GM12891 (cell line): ENCODE data around the gene PRR27.
"Not testable (repeated sequence)": the region's sequence is repeated elsewhere in the genome, so short reads cannot be mapped to it uniquely, and the experiment has no call there.

Experiments
- POLR2A ChIP-seq: IDR thresholded peaks from 2 replicates; pipeline ENCODE4 v1.6.1; 2011; ENCODE audit warnings: low read depth, low read length, control low read depth
- POLR2AphosphoS5 ChIP-seq: IDR thresholded peaks from 2 replicates; pipeline ENCODE4 v1.6.1; 2011; ENCODE audit warnings: low read depth, low read length, control low read depth
- POU2F2 ChIP-seq: IDR thresholded peaks from 2 replicates; pipeline ENCODE4 v1.6.1; 2011; ENCODE audit warnings: low read depth, mild to moderate bottlenecking, control low read depth, low read length, moderate library complexity
- SPI1 ChIP-seq: IDR thresholded peaks from 2 replicates; pipeline ENCODE4 v1.6.1; 2011; ENCODE audit warnings: low read depth, low read length, control low read depth
- TAF1 ChIP-seq: IDR thresholded peaks from 2 replicates; pipeline ENCODE4 v1.6.1; 2011; ENCODE audit warnings: low read depth, low read length, control low read depth

GRCh38 chr4:70212752-70213151, 58.7 kb downstream of the PRR27 start:
- not testable (repeated sequence) for TF ChIP-seq SPI1, POLR2AphosphoS5, TAF1, POLR2A, POU2F2
